GM19193 (cell line): Measurements from ENCODE around the gene TSGA10.

Experiments used
- POLR2A ChIP-seq: IDR thresholded peaks from 4 replicates; pipeline ENCODE4 v1.6.1; 2011; ENCODE audit not compliant: insufficient read depth, insufficient read length; ENCODE audit errors: extremely low read depth

The TSGA10 gene

GRCh38 chr2:99169534-99169933 lies 14.8 kb upstream of the TSGA10 start:
- TF ChIP-seq POLR2A, result no peak

- no peak for TF ChIP-seq POLR2A
Observed at GRCh38 chr2:99166218-99166617, 11.5 kb upstream of the TSGA10 start.

- no peak for TF ChIP-seq POLR2A
Observed at GRCh38 chr2:99159594-99159993, 4.9 kb upstream of the TSGA10 start.

- TF ChIP-seq POLR2A, result no peak
Observed at GRCh38 chr2:99158599-99158998, 3.9 kb upstream of the TSGA10 start.

GRCh38 chr2:99156891-99157290 lies 2.1 kb upstream of the TSGA10 start:
- TF ChIP-seq POLR2A, result no peak

- TF ChIP-seq POLR2A, result no peak
Observed at GRCh38 chr2:99153921-99154604, 679 bp downstream of the TSGA10 start.

GRCh38 chr2:99152199-99152895 lies 2.4 kb downstream of the TSGA10 start:
- TF ChIP-seq POLR2A, result no peak

- TF ChIP-seq POLR2A, result no peak
Observed at GRCh38 chr2:99150706-99151105, 4.0 kb downstream of the TSGA10 start.

GRCh38 chr2:99141110-99142108 lies 13.3 kb downstream of the TSGA10 start, which contains the start of gene C2orf15:
C2orf15 (plus strand) TSS chr2:99141707; CDS start chr2:99150559, 8,852 bp downstream.
- TF ChIP-seq POLR2A, result peak; percentile 87

GRCh38 chr2:99140860-99141109 lies 14.0 kb downstream of the TSGA10 start:
- no peak for TF ChIP-seq POLR2A

- no peak for TF ChIP-seq POLR2A
Observed at GRCh38 chr2:99140056-99140859, 14.5 kb downstream of the TSGA10 start.

GRCh38 chr2:99139003-99139402 lies 15.7 kb downstream of the TSGA10 start:
- no peak for TF ChIP-seq POLR2A

GRCh38 chr2:99127981-99128380 lies 26.8 kb downstream of the TSGA10 start:
- TF ChIP-seq POLR2A, result no peak

- TF ChIP-seq POLR2A, result no peak
Observed at GRCh38 chr2:99112617-99113016, 42.1 kb downstream of the TSGA10 start.

- no peak for TF ChIP-seq POLR2A
Observed at GRCh38 chr2:99111945-99112344, 42.8 kb downstream of the TSGA10 start.

- no peak for TF ChIP-seq POLR2A
Observed at GRCh38 chr2:99111236-99111635, 43.5 kb downstream of the TSGA10 start.

- TF ChIP-seq POLR2A, result no peak
Observed at GRCh38 chr2:99106913-99107312, 47.8 kb downstream of the TSGA10 start.
